Stimulated activated memory B cell treated with anti-CD40 and anti-IgM and Interleukin-4, amounts not matched to agents 10 μg/mL and 1 μg/mL and 100 μg/mL, for 72 hours (primary cell): ENCODE results near the gene CDK8.
"Not testable (repeated sequence)": the region's sequence is repeated elsewhere in the genome, so short reads cannot be mapped to it uniquely, and the experiment has no call there.

ENCODE experiments used
- ATAC-seq: fragments of 150-1000 bp; cut with Tn5 transposase; 2 replicates; pipeline ENCODE4 v1.10.0; 2021
- H3K27ac Mint-ChIP-seq: one replicate; pipeline ENCODE4 v1.8.0; 2022; ENCODE audit warnings: mild to moderate bottlenecking, mixed read lengths
- H3K27me3 Mint-ChIP-seq: one replicate; pipeline ENCODE4 v1.8.0; 2022; ENCODE audit warnings: mixed read lengths
- H3K36me3 Mint-ChIP-seq: one replicate; pipeline ENCODE4 v1.8.0; 2022; ENCODE audit warnings: mixed read lengths
- H3K4me1 Mint-ChIP-seq: one replicate; pipeline ENCODE4 v1.8.0; 2022; ENCODE audit warnings: mixed read lengths
- H3K4me3 Mint-ChIP-seq: one replicate; pipeline ENCODE4 v1.8.0; 2022; ENCODE audit warnings: mild to moderate bottlenecking, moderate library complexity, mixed read lengths
- H3K9me3 Mint-ChIP-seq: one replicate; pipeline ENCODE4 v1.8.0; 2022; ENCODE audit warnings: mixed read lengths

CDK8 gene

GRCh38 chr13:26272621-26273020 is 18.7 kb downstream of the CDK8 start:
- H3K4me3 Mint-ChIP-seq: no peak overlapping the region
- H3K9me3 Mint-ChIP-seq: no peaks in the 10 kb centered on the region
- peaks cover 28% of the 10 kb centered on the region for H3K4me1 Mint-ChIP-seq
- H3K27ac Mint-ChIP-seq: no peak overlapping the region
- H3K36me3 Mint-ChIP-seq: peaks cover 5% of the 10 kb centered on the region
- ATAC-seq: no peak
- H3K27me3 Mint-ChIP-seq: no peaks in the 10 kb centered on the region

- Mint-ChIP-seq H3K27ac (no peak overlapping the region), H3K4me1 (peaks cover 11% of the 10 kb centered on the region), H3K9me3 (peaks cover 2% of the 10 kb centered on the region), H3K27me3 (no peaks in the 10 kb centered on the region), H3K36me3 (peaks cover 17% of the 10 kb centered on the region), H3K4me3 (no peak overlapping the region)
- ATAC-seq: no peak
These were observed 26.4 kb downstream of the CDK8 start for GRCh38 chr13:26280295-26280694.

- Mint-ChIP-seq H3K4me3 (no peak overlapping the region), H3K4me1 (peaks cover 12% of the 10 kb centered on the region), H3K9me3 (peaks cover 2% of the 10 kb centered on the region), H3K36me3 (peaks cover 17% of the 10 kb centered on the region), H3K27me3 (no peaks in the 10 kb centered on the region), H3K27ac (no peak overlapping the region)
- no peak for ATAC-seq
These were observed 26.9 kb downstream of the CDK8 start for GRCh38 chr13:26280822-26281221.

- not testable (repeated sequence) for H3K4me3 Mint-ChIP-seq, H3K27ac Mint-ChIP-seq, H3K9me3 Mint-ChIP-seq, H3K36me3 Mint-ChIP-seq, H3K27me3 Mint-ChIP-seq, ATAC-seq
- peaks cover 19% of the 10 kb centered on the region for H3K4me1 Mint-ChIP-seq
These were observed 32.0 kb downstream of the CDK8 start for GRCh38 chr13:26285911-26286310.

DNA sequence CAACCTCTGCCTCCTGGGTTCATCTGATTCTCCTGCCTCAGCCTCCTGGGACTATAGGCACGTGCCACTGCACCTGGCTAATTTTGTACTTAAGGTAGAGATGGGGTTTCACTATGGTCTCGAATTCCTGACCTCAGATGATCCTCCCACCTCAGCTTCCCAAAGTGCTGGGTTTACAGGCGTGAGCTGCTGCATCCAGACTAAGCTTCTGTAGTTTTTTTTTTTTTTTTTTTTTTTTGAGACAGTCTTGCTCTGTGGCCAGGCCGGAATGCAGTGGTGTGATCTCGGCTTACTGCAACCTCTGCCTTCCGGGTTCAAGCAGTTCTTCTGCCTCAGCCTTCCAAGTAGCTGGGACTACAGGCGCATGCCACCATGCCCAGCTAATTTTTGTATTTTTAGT is 34.9 kb downstream of the CDK8 start:
- H3K4me1 Mint-ChIP-seq: peaks cover 27% of the 10 kb centered on the region
- H3K4me3 Mint-ChIP-seq, H3K27ac Mint-ChIP-seq, ATAC-seq, H3K36me3 Mint-ChIP-seq, H3K27me3 Mint-ChIP-seq, H3K9me3 Mint-ChIP-seq: not testable (repeated sequence)

GRCh38 chr13:26295812-26296211 is 41.9 kb downstream of the CDK8 start:
- no peak overlapping the region for H3K27ac Mint-ChIP-seq
- ATAC-seq: no peak
- no peaks in the 10 kb centered on the region for H3K9me3 Mint-ChIP-seq
- H3K4me1 Mint-ChIP-seq: peaks cover 41% of the 10 kb centered on the region
- H3K27me3 Mint-ChIP-seq: no peaks in the 10 kb centered on the region
- H3K4me3 Mint-ChIP-seq: no peak overlapping the region
- peaks cover 16% of the 10 kb centered on the region for H3K36me3 Mint-ChIP-seq

DNA sequence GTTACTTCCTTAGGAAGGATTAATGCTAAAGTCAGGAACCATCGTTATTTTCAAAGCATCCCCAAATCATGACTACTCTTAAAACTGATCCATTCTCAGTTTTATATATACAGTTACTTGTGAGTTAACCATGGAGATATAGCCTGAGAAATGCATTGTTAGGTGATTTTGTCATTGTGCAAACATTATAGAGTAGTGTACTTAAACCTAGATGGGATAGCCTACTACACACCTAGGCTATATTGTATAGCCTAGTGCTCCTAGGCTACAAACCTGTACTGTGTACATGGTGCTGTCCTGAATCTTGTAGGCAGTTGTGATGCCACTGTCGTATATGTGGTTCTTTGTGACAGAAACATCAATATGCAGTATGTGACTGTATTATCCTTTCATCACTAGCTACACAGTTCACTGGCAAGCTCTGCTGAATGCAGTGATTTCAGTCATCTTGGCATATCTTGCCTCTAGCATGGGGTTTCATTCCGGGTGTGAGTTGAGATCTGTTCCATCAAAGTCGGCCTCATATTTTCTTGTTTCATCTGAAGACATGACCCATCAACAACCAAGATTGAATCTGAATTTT is 45.3 kb downstream of the CDK8 start:
- no peak overlapping the region for H3K4me3 Mint-ChIP-seq
- peaks cover 18% of the 10 kb centered on the region for H3K36me3 Mint-ChIP-seq
- H3K27ac Mint-ChIP-seq: no peak overlapping the region
- no peaks in the 10 kb centered on the region for H3K27me3 Mint-ChIP-seq
- no peaks in the 10 kb centered on the region for H3K9me3 Mint-ChIP-seq
- H3K4me1 Mint-ChIP-seq: peaks cover 60% of the 10 kb centered on the region
- ATAC-seq: no peak

DNA sequence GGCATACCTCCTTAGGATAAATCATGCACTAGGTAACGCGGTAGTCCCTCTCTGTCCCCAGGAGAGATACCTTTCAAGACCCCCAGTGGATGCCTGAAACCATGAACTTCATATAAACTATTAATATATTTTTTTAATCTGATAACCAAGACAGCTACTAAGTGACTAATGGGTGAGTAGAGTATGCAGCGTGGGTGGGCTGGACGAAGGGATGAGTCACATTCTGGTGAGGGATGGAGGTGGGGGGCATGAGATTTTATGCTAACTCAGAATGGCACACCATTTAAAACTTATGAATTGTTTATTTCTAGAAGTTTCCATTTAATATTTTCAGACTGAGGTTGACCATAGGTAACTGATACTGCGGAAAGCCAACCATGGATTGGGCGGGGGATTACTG is 46.2 kb downstream of the CDK8 start:
- peaks cover 16% of the 10 kb centered on the region for H3K36me3 Mint-ChIP-seq
- no peaks in the 10 kb centered on the region for H3K27me3 Mint-ChIP-seq
- H3K27ac Mint-ChIP-seq: no peak overlapping the region
- no peak overlapping the region for H3K4me3 Mint-ChIP-seq
- no peaks in the 10 kb centered on the region for H3K9me3 Mint-ChIP-seq
- no peak for ATAC-seq
- peaks cover 58% of the 10 kb centered on the region for H3K4me1 Mint-ChIP-seq

GRCh38 chr13:26305676-26306075 is 51.7 kb downstream of the CDK8 start:
- Mint-ChIP-seq H3K4me3 (no peak overlapping the region), H3K36me3 (peaks cover 23% of the 10 kb centered on the region), H3K27me3 (no peaks in the 10 kb centered on the region), H3K4me1 (peaks cover 83% of the 10 kb centered on the region), H3K27ac (no peak overlapping the region), H3K9me3 (peaks cover 6% of the 10 kb centered on the region)
- no peak for ATAC-seq

- Mint-ChIP-seq H3K27ac (no peak overlapping the region), H3K27me3 (no peaks in the 10 kb centered on the region), H3K4me3 (no peak overlapping the region), H3K36me3 (peaks cover 31% of the 10 kb centered on the region), H3K4me1 (peaks cover 68% of the 10 kb centered on the region), H3K9me3 (peaks cover 6% of the 10 kb centered on the region)
- no peak for ATAC-seq
These were observed 53.8 kb downstream of the CDK8 start for GRCh38 chr13:26307701-26308100.

DNA sequence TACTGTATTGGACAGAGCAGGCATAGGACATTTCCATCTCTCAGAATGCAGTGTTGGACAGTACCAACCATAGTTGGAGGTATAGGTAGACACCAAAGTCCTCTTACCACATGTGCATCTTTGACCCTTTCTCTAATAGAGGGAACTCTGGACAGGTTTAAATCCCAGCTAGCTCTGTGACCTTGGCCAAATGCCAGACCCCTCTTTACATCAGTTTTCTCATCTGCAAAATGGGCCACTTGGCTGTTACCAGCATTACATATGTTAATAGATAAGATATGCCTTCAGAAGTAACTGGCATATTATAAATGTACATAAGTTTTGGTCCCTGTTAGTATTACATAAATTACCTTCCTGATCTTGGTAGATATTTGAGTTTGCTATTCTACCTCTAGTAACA is 54.3 kb downstream of the CDK8 start:
- Mint-ChIP-seq H3K27ac (no peak overlapping the region), H3K4me1 (peaks cover 69% of the 10 kb centered on the region)
- ATAC-seq: no peak

DNA sequence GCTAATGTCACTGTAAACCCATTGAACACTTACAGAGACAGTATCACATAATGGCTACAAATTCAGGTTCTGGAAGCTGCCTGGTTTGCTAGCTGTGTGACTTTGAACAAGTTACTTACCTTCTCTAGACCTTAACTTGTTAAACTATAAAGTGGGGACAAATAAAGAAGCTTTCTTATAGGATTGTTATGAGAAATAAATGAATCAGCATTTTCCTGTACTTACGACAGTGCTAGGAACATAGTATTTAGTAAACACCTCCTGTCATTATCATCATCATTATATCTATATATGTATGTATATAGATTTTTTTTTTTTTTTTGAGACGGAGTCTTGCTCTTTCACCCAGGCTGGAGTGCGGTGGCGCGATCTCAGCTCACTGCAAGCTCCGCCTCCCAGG is 54.9 kb downstream of the CDK8 start:
- H3K27me3 Mint-ChIP-seq: no peaks in the 10 kb centered on the region
- peaks cover 69% of the 10 kb centered on the region for H3K4me1 Mint-ChIP-seq
- H3K9me3 Mint-ChIP-seq: peaks cover 6% of the 10 kb centered on the region
- H3K36me3 Mint-ChIP-seq: peaks cover 32% of the 10 kb centered on the region
- H3K4me3 Mint-ChIP-seq: no peak overlapping the region
- no peak overlapping the region for H3K27ac Mint-ChIP-seq
- no peak for ATAC-seq

More for the DNA sequence above, 54.3 kb downstream of the CDK8 start:
- Mint-ChIP-seq H3K4me3 (no peak overlapping the region), H3K9me3 (peaks cover 6% of the 10 kb centered on the region), H3K36me3 (peaks cover 36% of the 10 kb centered on the region), H3K27me3 (no peaks in the 10 kb centered on the region)

DNA sequence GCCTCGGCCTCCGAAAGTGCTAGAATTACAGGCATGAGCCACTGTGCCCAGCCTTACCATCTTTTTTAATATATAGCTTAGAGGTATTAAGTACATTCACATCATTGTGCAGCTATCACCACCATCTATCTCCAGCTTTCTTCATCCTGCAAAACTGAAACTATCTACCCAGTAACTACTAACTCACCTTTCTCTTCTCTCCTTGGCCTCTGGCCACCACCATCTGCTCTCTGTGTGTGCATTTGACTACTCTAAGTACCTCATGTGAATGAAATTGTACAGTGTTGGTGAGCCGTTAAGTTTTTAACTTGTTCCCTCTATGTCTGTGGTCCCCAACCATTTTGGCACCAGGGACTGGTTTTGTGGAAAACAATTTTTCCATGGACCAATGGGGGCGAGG is 56.1 kb downstream of the CDK8 start:
- H3K27me3 Mint-ChIP-seq: no peaks in the 10 kb centered on the region
- peaks cover 24% of the 10 kb centered on the region for H3K36me3 Mint-ChIP-seq
- H3K4me1 Mint-ChIP-seq: peaks cover 60% of the 10 kb centered on the region
- no peak overlapping the region for H3K4me3 Mint-ChIP-seq
- H3K27ac Mint-ChIP-seq: no peak overlapping the region
- no peak for ATAC-seq
- peaks cover 6% of the 10 kb centered on the region for H3K9me3 Mint-ChIP-seq

- peaks cover 21% of the 10 kb centered on the region for H3K36me3 Mint-ChIP-seq
- ATAC-seq: no peak
- H3K9me3 Mint-ChIP-seq: peaks cover 4% of the 10 kb centered on the region
- peaks cover 60% of the 10 kb centered on the region for H3K4me1 Mint-ChIP-seq
- H3K27ac Mint-ChIP-seq: no peak overlapping the region
- no peak overlapping the region for H3K4me3 Mint-ChIP-seq
- no peaks in the 10 kb centered on the region for H3K27me3 Mint-ChIP-seq
These were observed 56.5 kb downstream of the CDK8 start for GRCh38 chr13:26310470-26310869.

- not testable (repeated sequence) for H3K9me3 Mint-ChIP-seq, H3K4me3 Mint-ChIP-seq, ATAC-seq, H3K27ac Mint-ChIP-seq, H3K27me3 Mint-ChIP-seq
- Mint-ChIP-seq H3K36me3 (peaks cover 16% of the 10 kb centered on the region), H3K4me1 (peaks cover 58% of the 10 kb centered on the region)
These were observed 58.1 kb downstream of the CDK8 start for GRCh38 chr13:26312019-26312418.

GRCh38 chr13:26316095-26316494 is 62.2 kb downstream of the CDK8 start:
- H3K27me3 Mint-ChIP-seq, H3K27ac Mint-ChIP-seq, H3K4me3 Mint-ChIP-seq, ATAC-seq, H3K9me3 Mint-ChIP-seq: not testable (repeated sequence)
- peaks cover 44% of the 10 kb centered on the region for H3K4me1 Mint-ChIP-seq
- H3K36me3 Mint-ChIP-seq: peaks cover 12% of the 10 kb centered on the region

DNA sequence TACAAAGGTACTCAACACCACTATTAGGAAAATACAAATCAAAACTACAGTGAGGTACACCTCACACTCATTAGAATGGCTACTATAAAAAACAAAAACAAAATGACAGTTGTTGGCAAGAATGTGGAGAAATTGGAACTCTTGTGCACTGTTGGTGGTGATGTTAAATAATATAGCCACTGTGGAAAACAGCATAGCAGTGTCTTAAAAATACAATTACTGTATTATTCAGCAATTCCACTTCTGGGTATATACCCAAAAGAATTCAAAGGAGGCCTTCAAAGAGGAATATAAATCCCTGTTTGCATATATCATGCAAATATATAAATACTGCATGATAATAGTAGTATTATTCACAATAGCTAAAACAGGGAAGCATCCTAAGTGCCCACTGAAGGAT is 66.8 kb downstream of the CDK8 start:
- H3K9me3 Mint-ChIP-seq: peaks cover 3% of the 10 kb centered on the region
- no peaks in the 10 kb centered on the region for H3K27me3 Mint-ChIP-seq
- peaks cover 59% of the 10 kb centered on the region for H3K4me1 Mint-ChIP-seq
- no peak overlapping the region for H3K27ac Mint-ChIP-seq
- H3K36me3 Mint-ChIP-seq: no peaks in the 10 kb centered on the region
- ATAC-seq: no peak
- H3K4me3 Mint-ChIP-seq: no peak overlapping the region
